ENCODE data around the gene GPC3. TPM values are rescaled to one million over a fixed set of nuclear protein-coding genes. Genes with fewer than 3 reads are reported as not detected.
"Not testable (repeated sequence)": the region's sequence is repeated elsewhere in the genome, so short reads cannot be mapped to it uniquely, and the experiment has no call there.

GPC3 gene
- total RNA-seq, 6 experiments from 2014 or later: not detected

DNA sequence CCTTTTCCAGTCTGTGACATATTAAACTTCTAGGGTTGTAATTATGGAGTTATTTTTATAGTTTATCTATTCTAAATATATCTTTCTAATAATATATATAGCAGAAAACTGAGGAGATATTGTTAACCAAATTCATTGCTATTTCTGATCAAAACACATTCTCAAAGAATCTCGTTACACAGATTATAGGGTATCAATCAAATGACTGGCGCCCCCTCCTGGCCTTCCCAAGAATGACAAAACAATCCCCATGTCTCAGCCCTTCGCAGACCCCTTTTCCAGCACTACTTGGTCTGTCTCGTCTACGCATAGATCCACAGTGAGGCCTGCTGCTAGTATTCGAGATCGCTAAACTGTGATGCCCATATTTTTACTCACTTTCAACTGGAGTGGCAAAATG lies 209.3 kb downstream of the GPC3 start:
- TF ChIP-seq, protein P1, sequence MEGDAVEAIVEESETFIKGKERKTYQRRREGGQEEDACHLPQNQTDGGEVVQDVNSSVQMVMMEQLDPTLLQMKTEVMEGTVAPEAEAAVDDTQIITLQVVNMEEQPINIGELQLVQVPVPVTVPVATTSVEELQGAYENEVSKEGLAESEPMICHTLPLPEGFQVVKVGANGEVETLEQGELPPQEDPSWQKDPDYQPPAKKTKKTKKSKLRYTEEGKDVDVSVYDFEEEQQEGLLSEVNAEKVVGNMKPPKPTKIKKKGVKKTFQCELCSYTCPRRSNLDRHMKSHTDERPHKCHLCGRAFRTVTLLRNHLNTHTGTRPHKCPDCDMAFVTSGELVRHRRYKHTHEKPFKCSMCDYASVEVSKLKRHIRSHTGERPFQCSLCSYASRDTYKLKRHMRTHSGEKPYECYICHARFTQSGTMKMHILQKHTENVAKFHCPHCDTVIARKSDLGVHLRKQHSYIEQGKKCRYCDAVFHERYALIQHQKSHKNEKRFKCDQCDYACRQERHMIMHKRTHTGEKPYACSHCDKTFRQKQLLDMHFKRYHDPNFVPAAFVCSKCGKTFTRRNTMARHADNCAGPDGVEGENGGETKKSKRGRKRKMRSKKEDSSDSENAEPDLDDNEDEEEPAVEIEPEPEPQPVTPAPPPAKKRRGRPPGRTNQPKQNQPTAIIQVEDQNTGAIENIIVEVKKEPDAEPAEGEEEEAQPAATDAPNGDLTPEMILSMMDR (IDR thresholded peaks at IDR 0.05): peak; percentile 61
- Mint-ChIP-seq H3K27me3 (ENCODE audit: insufficient read depth) (no peaks in the 10 kb centered on the region; the same call in 1 of the 2 replicates), H3K36me3 (ENCODE audit: low read depth) (no peaks in the 10 kb centered on the region), H3K4me1 (ENCODE audit: low read depth) (no peaks in the 10 kb centered on the region), H3K9me3 (no peaks in the 10 kb centered on the region), H3K27ac (no peak overlapping the region), H3K4me3 (no peak overlapping the region)
- no peak for DNase-seq

DNA sequence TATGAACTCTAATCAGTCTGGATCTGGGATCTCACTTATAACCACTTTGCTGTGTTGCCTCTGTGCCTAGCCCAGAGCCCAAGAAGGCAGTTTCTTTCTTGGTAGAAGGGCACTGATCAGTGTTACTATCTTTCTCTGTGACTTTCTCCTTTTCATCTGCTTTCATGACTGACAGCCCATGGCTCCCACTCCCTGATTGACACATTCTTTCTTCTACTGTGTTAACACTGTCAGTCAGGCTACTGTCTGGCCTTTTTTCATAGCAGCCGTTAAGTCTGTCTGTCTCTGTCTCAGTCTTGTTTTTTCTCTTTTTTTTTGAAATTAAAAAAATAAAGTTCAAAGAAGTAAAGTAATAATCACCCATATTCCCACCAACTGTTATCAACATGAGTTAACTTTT lies 210.6 kb downstream of the GPC3 start:
- Mint-ChIP-seq H3K9me3 (no peaks in the 10 kb centered on the region), H3K4me1 (ENCODE audit: low read depth) (no peaks in the 10 kb centered on the region), H3K36me3 (ENCODE audit: low read depth) (no peaks in the 10 kb centered on the region), H3K27ac (no peak overlapping the region), H3K4me3 (no peak overlapping the region), H3K27me3 (ENCODE audit: insufficient read depth) (no peaks in the 10 kb centered on the region)
- TF ChIP-seq, protein P1 (IDR thresholded peaks at IDR 0.05): no peak
- DNase-seq: no peak

DNA sequence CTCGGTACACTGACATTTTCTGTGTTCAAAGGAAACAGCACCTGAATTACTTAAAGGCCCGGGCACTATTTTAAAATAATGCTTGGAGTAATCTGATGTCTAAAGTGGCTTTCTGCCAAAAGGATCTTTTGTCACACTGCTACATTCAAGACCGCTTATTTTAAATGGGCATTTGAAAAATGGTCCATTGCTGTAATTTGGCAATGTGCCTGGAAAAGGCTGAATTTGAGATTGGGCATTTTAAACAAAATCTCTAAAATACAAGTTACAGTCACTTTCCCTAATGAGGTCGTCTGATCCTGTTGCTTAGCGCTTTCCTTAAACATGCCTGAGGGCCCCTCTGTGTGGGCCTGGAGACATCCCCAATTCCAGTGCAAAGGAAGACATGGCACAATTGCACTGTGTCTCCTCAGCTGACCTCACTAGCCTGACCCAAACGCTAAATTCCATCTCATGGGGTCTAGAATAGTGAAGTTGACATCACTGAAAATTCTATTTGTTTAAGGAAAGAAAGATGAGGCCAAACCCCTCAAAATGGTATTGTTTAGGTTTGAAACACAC lies 214.2 kb downstream of the GPC3 start:
- Mint-ChIP-seq H3K4me3 (no peak overlapping the region), H3K9me3 (no peaks in the 10 kb centered on the region), H3K4me1 (ENCODE audit: low read depth) (no peaks in the 10 kb centered on the region), H3K36me3 (ENCODE audit: low read depth) (no peaks in the 10 kb centered on the region), H3K27me3 (ENCODE audit: insufficient read depth) (no peaks in the 10 kb centered on the region), H3K27ac (no peak overlapping the region)
- no peak for DNase-seq
- TF ChIP-seq, protein P1 (IDR thresholded peaks at IDR 0.05): no peak

DNA sequence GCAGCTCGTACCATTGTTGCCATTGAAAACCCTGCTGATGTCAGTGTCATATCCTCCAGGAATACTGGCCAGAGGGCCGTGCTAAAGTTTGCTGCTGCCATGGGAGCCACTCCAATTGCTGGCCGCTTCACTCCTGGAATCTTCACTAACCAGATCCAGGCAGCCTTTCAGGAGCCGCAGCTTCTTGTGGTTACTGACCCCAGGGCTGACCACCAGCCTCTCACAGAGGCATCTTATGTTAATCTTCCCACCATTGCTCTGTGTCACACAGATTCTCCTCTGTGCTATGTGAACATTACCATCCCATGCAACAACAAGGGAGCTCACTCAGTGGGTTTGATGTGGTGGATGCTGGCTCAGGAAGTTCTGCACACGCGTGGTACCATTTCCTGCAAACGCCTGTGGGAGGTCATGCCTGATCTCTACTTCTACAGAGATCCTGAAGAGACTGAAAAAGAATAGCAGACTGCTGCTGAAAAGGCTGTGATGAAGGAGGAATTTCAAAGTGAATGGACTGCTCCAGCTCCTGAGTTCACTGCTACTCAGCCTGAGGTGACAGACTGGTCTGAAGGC lies 222.3 kb downstream of the GPC3 start:
- not testable (repeated sequence) for H3K4me1 Mint-ChIP-seq (ENCODE audit: low read depth); H3K27ac Mint-ChIP-seq; H3K27me3 Mint-ChIP-seq (ENCODE audit: insufficient read depth); H3K36me3 Mint-ChIP-seq (ENCODE audit: low read depth); H3K4me3 Mint-ChIP-seq; H3K9me3 Mint-ChIP-seq; DNase-seq

DNA sequence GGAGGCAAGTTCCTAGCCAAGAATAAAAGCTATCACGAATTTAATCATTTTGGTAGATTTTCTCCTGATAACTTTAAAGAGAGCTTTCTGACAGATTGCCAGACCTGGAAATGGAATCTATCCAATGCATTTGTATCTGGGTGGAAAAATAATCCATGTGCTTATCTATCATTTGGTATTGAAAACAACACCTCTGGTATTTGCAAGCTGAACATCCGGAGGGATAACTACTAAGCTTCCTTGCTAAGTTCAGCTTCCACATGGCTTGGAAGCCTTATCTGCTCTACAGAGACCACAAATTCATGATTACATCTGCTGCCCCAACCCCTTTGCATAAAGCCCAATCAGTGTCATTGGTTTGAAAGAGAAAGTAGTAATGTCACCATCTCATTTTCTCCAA lies 230.7 kb downstream of the GPC3 start:
- H3K36me3 Mint-ChIP-seq (ENCODE audit: low read depth): no peaks in the 10 kb centered on the region
- no peaks in the 10 kb centered on the region for H3K27me3 Mint-ChIP-seq (ENCODE audit: insufficient read depth)
- no peak overlapping the region for H3K4me3 Mint-ChIP-seq
- no peak for DNase-seq
- H3K4me1 Mint-ChIP-seq (ENCODE audit: low read depth): no peaks in the 10 kb centered on the region
- peaks cover 4% of the 10 kb centered on the region; the same call in 1 of the 2 replicates for H3K9me3 Mint-ChIP-seq
- TF ChIP-seq, protein P1 (IDR thresholded peaks at IDR 0.05): no peak
- no peak overlapping the region for H3K27ac Mint-ChIP-seq

DNA sequence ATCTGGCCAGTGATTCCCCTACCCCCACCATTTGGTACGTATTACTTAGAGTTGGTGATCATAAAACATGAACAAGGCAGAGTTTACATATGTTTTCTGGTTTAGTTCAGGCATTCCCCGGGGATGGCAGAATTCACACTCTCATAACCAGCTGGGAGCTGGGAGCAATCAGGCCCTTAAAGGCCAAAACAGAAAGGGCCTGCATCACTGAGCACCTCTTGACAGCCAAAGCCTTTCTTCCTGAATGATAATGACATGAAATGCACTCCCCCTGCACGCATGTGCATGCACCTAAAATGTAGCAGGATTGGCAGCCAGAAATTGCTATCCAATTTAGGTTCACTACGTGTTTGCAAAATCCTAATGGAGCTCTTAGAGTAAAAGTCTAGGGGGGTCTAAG lies 235.4 kb downstream of the GPC3 start:
- Mint-ChIP-seq H3K4me1 (ENCODE audit: low read depth) (no peaks in the 10 kb centered on the region), H3K27me3 (ENCODE audit: insufficient read depth) (no peaks in the 10 kb centered on the region), H3K4me3 (no peak overlapping the region), H3K27ac (no peak overlapping the region), H3K9me3 (peaks cover 4% of the 10 kb centered on the region; the same call in 1 of the 2 replicates), H3K36me3 (ENCODE audit: low read depth) (no peaks in the 10 kb centered on the region)
- no peak for DNase-seq
- TF ChIP-seq, protein P1 (IDR thresholded peaks at IDR 0.05): no peak
